Measurements from ENCODE around the gene PRKAG1.

- TF ChIP-seq, protein P1, sequence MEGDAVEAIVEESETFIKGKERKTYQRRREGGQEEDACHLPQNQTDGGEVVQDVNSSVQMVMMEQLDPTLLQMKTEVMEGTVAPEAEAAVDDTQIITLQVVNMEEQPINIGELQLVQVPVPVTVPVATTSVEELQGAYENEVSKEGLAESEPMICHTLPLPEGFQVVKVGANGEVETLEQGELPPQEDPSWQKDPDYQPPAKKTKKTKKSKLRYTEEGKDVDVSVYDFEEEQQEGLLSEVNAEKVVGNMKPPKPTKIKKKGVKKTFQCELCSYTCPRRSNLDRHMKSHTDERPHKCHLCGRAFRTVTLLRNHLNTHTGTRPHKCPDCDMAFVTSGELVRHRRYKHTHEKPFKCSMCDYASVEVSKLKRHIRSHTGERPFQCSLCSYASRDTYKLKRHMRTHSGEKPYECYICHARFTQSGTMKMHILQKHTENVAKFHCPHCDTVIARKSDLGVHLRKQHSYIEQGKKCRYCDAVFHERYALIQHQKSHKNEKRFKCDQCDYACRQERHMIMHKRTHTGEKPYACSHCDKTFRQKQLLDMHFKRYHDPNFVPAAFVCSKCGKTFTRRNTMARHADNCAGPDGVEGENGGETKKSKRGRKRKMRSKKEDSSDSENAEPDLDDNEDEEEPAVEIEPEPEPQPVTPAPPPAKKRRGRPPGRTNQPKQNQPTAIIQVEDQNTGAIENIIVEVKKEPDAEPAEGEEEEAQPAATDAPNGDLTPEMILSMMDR (IDR thresholded peaks at IDR 0.05; ENCODE audit: low read length) = no peak
- no peak for TF ChIP-seq EZH2 (optimal IDR thresholded peaks at IDR 0.05; ENCODE audit: low read depth, low read length)
- TF ChIP-seq EZH2phosphoT487 (IDR thresholded peaks at IDR 0.05; ENCODE audit: low read length) = no peak
These were observed 35.5 kb upstream of the PRKAG1 start for GRCh38 chr12:49054096-49054495.
